Fibroblast of villous mesenchyme (primary cell): ENCODE data around the gene KRTAP9-8. TPM values are rescaled to one million over a fixed set of nuclear protein-coding genes. Genes with fewer than 3 reads are reported as not detected.
"Not testable (repeated sequence)": the region's sequence is repeated elsewhere in the genome, so short reads cannot be mapped to it uniquely, and the experiment has no call there.

ENCODE experiments used
- DNase-seq: peaks from one replicate; pipeline ENCODE4 v3.0.0-alpha.2; 2010; ENCODE audit warnings: low read depth
- H3K4me3 ChIP-seq: 2 replicates; pipeline ENCODE4 v1.5.1; 2011; ENCODE audit warnings: low read depth, mild to moderate bottlenecking, low read length
- total RNA-seq: library from RNA; depleted of rRNA; stranded (reverse); fragments of >200 nt; gene quantifications from 2 replicates; pipeline ENCODE4 v1.2.3, GENCODE V29; 2012
- TF ChIP-seq, protein P1 (sequence below): IDR thresholded peaks from 2 replicates; pipeline ENCODE4 v1.5.1; 2012; ENCODE audit warnings: low read depth, mild to moderate bottlenecking, low read length; ENCODE audit not compliant: insufficient read depth

KRTAP9-8 gene
- total RNA-seq, 1 donor: not detected

- TF ChIP-seq, protein P1, sequence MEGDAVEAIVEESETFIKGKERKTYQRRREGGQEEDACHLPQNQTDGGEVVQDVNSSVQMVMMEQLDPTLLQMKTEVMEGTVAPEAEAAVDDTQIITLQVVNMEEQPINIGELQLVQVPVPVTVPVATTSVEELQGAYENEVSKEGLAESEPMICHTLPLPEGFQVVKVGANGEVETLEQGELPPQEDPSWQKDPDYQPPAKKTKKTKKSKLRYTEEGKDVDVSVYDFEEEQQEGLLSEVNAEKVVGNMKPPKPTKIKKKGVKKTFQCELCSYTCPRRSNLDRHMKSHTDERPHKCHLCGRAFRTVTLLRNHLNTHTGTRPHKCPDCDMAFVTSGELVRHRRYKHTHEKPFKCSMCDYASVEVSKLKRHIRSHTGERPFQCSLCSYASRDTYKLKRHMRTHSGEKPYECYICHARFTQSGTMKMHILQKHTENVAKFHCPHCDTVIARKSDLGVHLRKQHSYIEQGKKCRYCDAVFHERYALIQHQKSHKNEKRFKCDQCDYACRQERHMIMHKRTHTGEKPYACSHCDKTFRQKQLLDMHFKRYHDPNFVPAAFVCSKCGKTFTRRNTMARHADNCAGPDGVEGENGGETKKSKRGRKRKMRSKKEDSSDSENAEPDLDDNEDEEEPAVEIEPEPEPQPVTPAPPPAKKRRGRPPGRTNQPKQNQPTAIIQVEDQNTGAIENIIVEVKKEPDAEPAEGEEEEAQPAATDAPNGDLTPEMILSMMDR: no peak
- DNase-seq: no peak
- H3K4me3 ChIP-seq: no peak within 1 kb of the TSS
Observed at GRCh38 chr17:41265078-41265477, 27.3 kb downstream of the KRTAP9-8 start, which contains the start of gene KRTAP9-6. Gene KRTAP9-6 (plus strand): TSS chr17:41265378. CDS start chr17:41265378, 0 bp downstream.

GRCh38 chr17:41267711-41268110 is 29.9 kb downstream of the KRTAP9-8 start:
- TF ChIP-seq, protein P1: no peak
- H3K4me3 ChIP-seq: no peak overlapping the region
- DNase-seq: no peak

GRCh38 chr17:41271323-41271722 is 33.5 kb downstream of the KRTAP9-8 start:
- not testable (repeated sequence) for H3K4me3 ChIP-seq, DNase-seq

DNA sequence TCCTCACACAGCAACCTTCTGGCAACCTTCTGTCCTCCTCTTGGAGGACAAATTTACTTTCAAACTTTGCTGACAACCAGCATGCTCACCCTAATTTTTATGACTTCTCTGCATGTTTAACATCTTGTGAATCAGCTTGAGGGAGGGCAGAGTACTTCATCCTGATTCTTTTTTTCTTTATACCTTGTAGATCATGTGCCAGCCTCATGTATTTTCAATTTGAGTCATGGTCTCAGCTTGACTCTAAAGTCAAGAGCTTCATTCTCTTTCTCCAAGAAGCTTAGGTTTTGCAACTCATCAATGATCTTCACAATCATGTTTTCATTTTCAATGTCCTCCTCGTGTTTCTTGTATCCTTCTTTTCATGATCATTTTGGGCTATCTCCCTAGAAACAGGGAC is 34.1 kb downstream of the KRTAP9-8 start:
- TF ChIP-seq, protein P1: no peak
- H3K4me3 ChIP-seq: no peak overlapping the region
- no peak for DNase-seq

DNA sequence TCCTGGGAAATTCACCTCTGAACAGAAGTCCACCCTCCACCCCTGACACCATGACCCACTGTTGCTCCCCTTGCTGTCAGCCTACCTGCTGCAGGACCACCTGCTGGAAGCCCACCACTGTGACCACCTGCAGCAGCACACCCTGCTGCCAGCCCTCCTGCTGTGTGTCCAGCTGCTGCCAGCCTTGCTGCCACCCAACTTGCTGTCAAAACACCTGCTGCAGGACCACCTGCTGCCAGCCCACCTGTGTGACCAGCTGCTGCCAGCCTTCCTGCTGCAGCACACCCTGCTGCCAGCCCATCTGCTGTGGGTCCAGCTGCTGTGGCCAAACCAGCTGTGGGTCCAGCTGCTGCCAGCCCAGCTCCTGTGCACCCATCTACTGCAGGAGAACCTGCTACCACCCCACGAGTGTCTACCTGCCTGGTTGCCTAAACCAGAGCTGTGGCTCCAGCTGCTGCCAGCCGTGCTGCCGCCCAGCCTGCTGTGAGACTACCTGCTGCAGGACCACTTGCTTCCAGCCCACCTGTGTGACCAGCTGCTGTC is 37.9 kb downstream of the KRTAP9-8 start, which contains the start of gene KRTAP9-7:
TSS of gene KRTAP9-7 (plus strand) at position 51 of the 543 bp plus-strand sequence. CDS start at position 51, 0 bp downstream.
- H3K4me3 ChIP-seq, DNase-seq: not testable (repeated sequence)

GRCh38 chr17:41278176-41278955 is 40.6 kb downstream of the KRTAP9-8 start:
- no peak for DNase-seq
- H3K4me3 ChIP-seq: no peak overlapping the region
- TF ChIP-seq, protein P1: no peak

GRCh38 chr17:41284043-41284442 is 46.2 kb downstream of the KRTAP9-8 start:
- no peak overlapping the region for H3K4me3 ChIP-seq
- peak; percentile 48 for DNase-seq
- TF ChIP-seq, protein P1: no peak
